HG02884 (cell line): ENCODE data around the gene UBL5.

Experiments used
- ATAC-seq: cut with Tn5 transposase; IDR thresholded peaks from one replicate; pipeline ENCODE4 v1.9.1; 2021; ENCODE audit warnings: mild to moderate bottlenecking, moderate library complexity; ENCODE audit not compliant: unreplicated experiment

The UBL5 gene

DNA sequence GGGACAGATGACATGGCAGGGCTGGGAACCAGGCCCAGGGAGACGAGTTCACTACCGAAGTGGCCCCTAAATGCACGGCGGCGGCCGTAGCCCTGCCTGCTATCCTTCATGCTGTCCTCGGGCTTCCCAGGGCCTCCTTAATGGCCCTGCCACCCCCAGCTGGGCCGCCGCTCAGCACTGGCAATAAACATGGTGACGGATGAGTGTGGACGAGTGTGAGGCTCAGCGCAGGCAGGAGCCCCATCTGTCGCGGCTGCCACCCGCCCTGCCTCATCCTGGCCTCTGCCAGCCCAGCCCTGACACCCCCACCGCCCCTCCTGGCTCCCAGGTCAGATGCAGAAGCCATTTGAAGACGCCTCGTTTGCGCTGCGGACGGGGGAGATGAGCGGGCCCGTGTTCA lies 21.0 kb downstream of the UBL5 start:
- ATAC-seq, result no peak

- no peak for ATAC-seq
Measured at GRCh38 chr19:9849791-9850190, 22.1 kb downstream of the UBL5 start.

GRCh38 chr19:9850235-9850959 lies 22.7 kb downstream of the UBL5 start:
- no peak for ATAC-seq

- ATAC-seq, result no peak
Measured at GRCh38 chr19:9854282-9854846, 26.6 kb downstream of the UBL5 start.

- no peak for ATAC-seq
Measured at GRCh38 chr19:9856609-9857008, 28.9 kb downstream of the UBL5 start.

DNA sequence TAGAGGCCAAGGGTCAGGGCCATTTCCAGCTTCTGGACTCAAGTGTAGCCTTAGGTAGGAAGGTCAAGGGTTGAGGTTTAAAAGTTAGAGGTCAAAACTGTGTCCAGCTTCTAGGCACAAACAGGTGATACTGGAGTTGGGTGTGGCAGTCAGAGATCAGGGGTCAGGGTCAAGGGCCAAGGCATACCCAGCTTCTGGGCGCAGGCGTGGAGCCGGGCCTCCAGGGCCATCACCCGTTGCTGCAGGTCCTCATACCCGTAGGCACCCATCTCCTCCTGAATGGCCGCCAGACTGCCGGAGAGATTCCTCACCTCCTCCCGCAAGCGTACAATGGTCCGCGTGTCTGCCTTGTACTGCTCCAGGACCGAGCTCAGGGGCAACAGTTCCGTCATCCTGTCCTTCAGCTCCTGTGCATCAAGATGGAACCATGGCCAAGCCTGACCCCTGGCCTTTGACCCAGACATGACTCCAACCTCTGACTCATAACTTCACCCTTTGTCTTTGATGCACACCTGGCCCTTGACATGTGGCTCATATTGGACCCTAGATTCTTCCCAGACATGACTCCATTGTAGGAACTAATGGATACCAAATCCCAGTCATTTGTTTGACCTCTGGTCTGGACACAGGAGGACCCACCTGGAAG lies 29.5 kb downstream of the UBL5 start:
- ATAC-seq, result no peak

DNA sequence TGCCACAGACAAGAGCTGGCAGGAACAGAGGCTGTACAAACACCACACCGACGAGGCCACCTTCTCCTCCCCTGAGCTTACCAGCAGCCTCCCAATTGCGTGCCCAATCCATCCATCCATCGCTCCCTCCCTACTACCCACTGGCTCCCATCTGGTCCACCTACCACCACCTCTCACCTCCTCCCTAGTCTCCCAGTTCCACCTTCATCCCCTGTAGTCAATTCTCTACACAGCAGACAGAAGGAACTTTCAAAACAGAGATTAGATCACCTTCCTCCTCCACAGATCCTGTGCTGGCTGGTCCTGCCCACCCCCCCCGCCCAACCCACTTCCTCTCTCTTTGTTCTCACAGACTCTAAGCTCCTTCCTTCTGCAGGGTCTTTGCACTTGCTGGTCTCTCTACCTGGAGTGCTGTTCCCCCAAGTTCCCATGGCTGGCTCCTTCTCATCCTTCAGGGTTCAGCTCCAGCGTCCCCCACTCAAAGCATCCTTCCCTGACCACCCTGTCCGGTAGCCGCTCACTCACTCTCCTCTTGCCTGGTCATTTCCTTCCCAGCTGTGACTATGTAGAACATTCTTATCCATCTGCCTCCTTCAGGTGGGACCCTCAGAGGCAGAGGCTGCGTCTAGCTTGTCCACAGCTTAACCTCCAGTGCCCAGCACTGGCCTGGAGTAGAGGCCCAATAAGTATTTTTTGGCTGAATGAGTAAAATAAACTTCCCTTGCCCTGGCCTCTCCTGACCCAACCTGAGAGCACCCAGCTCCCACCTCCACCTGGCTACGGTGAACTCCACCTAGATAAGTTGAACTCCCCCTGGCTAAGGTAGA lies 30.4 kb downstream of the UBL5 start:
- no peak for ATAC-seq

- no peak for ATAC-seq
Measured at GRCh38 chr19:9858766-9859165, 31.0 kb downstream of the UBL5 start.

GRCh38 chr19:9860407-9860806 lies 32.7 kb downstream of the UBL5 start:
- ATAC-seq, result no peak

- ATAC-seq, result no peak
Measured at GRCh38 chr19:9861503-9861902, 33.8 kb downstream of the UBL5 start.

- ATAC-seq, result no peak
Measured at GRCh38 chr19:9862938-9863337, 35.2 kb downstream of the UBL5 start.

DNA sequence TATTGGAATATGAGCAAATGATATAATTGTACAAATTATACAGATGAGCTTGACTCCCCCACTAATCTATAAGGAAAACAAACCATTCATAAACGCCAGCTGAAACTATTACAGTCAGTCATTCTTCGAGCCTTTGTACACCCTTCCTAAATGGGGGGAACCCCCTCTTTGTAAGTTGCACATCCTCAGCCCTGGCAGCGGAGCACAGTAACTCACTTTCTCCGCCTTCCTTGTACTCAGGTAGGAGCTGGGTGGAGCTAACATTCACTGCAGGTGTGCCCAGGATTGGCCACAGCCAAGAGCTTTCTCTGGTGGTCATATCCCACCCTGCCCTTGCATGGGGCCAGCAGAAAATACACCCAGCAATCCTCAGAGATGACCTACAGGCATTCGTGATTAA lies 36.0 kb downstream of the UBL5 start:
- ATAC-seq, result no peak

GRCh38 chr19:9865732-9866501 lies 38.2 kb downstream of the UBL5 start:
- no peak for ATAC-seq

GRCh38 chr19:9868983-9869617 lies 41.4 kb downstream of the UBL5 start:
- ATAC-seq, result no peak

DNA sequence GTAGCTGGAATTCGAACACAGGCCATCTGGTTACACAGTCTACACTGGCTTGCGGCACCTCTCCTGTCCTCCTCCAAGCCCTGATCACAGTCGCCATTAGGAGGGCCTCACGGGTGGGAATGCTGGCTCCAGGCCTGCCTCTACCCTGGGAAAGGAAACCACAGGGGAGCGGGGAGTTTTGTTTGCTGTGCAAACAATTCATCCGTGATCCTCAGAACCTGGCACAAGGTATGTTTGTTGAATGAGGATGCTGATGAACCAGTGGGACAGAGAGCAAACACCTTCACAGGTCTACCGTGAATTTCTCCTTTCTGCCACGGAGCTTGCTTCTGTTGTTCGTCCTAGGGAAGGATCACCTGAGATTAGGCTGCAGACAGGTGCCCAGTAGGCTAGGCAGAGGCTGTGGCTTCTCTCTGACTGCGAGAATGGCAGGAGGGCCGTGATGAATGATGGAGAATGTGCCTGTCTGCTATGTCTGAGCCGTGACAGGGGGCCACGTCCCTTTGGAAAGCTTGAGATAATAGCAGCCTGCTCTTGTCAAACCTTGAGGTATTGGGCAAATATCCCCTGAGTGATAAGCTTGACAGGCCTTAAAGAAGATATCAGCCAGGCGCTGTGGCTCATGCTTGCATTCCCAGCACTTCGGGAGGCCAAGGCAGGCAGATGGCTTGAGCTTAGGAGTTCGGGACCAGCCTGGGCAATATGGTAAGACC lies 44.1 kb downstream of the UBL5 start:
- ATAC-seq, result no peak

- ATAC-seq, result no peak
Measured at GRCh38 chr19:9872618-9873242, 45.0 kb downstream of the UBL5 start.

- ATAC-seq, result no peak
Measured at GRCh38 chr19:9875031-9875627, 47.4 kb downstream of the UBL5 start.

GRCh38 chr19:9875796-9876195 lies 48.1 kb downstream of the UBL5 start:
- ATAC-seq, result no peak
